Aorta (tissue), 5 donors: ENCODE results near the gene RAPSN. TPM values are rescaled to one million over a fixed set of nuclear protein-coding genes. Genes with fewer than 3 reads are reported as not detected.
"Not testable (repeated sequence)": the region's sequence is repeated elsewhere in the genome, so short reads cannot be mapped to it uniquely, and the experiment has no call there.

Experiments
- ATAC-seq: fragments of 200-7000 bp; cut with Tn5 transposase; one replicate; pipeline ENCODE4 v1.9.1; 2022; ENCODE audit warnings: moderate library complexity; ENCODE audit not compliant: low FRiP score
- DNase-seq, 2 donors: peaks; one replicate each; pipeline ENCODE4 v3.0.0-alpha.2; 2020
- H3K27ac ChIP-seq, 2 donors: one replicate each; pipeline ENCODE4 v1.5.1; 2013; ENCODE audit warnings: low read length in 2 of 2, mild to moderate bottlenecking in 2 of 2, moderate library complexity in 2 of 2, control low read depth in 1 of 2, inconsistent platforms in 1 of 2, low read depth in 1 of 2
- H3K27me3 ChIP-seq, 2 donors: one replicate each; pipeline ENCODE4 v1.6.1; 2013; ENCODE audit warnings: control low read depth in 1 of 2, low read length in 1 of 2, mild to moderate bottlenecking in 1 of 2, moderate library complexity in 1 of 2; ENCODE audit not compliant: insufficient read depth in 2 of 2, control insufficient read depth in 1 of 2
- H3K36me3 ChIP-seq, 2 donors: one replicate each; pipeline ENCODE4 v1.6.1; 2013; ENCODE audit warnings: control low read depth in 1 of 2, low read length in 1 of 2, mild to moderate bottlenecking in 1 of 2; ENCODE audit not compliant: insufficient read depth in 2 of 2, control insufficient read depth in 1 of 2
- H3K4me1 ChIP-seq, 2 donors: one replicate each; pipeline ENCODE4 v1.6.1; 2013; ENCODE audit warnings: low read length in 2 of 2, control low read depth in 1 of 2, mild to moderate bottlenecking in 1 of 2, moderate library complexity in 1 of 2; ENCODE audit not compliant: insufficient read depth in 2 of 2, control insufficient read depth in 1 of 2
- H3K4me3 ChIP-seq, 2 donors: one replicate each; pipeline ENCODE4 v1.5.1; 2013; ENCODE audit warnings: low read length in 2 of 2, control low read depth in 1 of 2, mild to moderate bottlenecking in 1 of 2
- H3K9me3 ChIP-seq: one replicate; pipeline ENCODE4 v1.6.1; 2013; ENCODE audit warnings: mild to moderate bottlenecking, low read length; ENCODE audit not compliant: control insufficient read depth
- WGBS, 2 donors: extraction: QIAGEN DNeasy Blood & Tissue Kit; methylation state at CpG; one replicate each; pipeline ENCODE4 v1.1.7; 2013; 5-methylcytosine and 5-hydroxymethylcytosine counted together
- intact Hi-C, 2 donors: fragments of 100-400 bp; cut with DNase I; formaldehyde crosslinking; loops; one replicate each; pipeline versions ENCODE4 v1.14.2 to v1.15.0; 2022
- polyA plus RNA-seq, 2 donors: library from polyadenylated mRNA; stranded (reverse); fragments of 200-250 nt; gene quantifications; one replicate each; pipeline ENCODE4 v1.2.3, GENCODE V29; 2013
- total RNA-seq, 2 donors: library from RNA; stranded (reverse); fragmentation: NEBNext Ultra II Directional; extraction: Animal tissue kit (Norgen Biotek cat#: 25700); gene quantifications; one replicate each; pipeline ENCODE4 v1.2.1, GENCODE V29; 2021
- donor health status: healthy with polysubstance abuse.
- donor health status: Bipolar disorder and iron deficiency.
- donor health status: DM: no; HTN: no; CAD: no.
- donor health status: DM: no; HTN: no; CAD: no.
- donor health status: DM: yes; HTN: yes; CAD: no.

Gene RAPSN
- total and polyA plus RNA-seq, 4 donors, result 0.46 to 0.71 (median 0.66) TPM; not detected in 1

GRCh38 chr11:47454258-47454671 lies 5.3 kb upstream of the RAPSN start:
- H3K4me3 ChIP-seq, H3K36me3 ChIP-seq, H3K4me1 ChIP-seq, H3K9me3 ChIP-seq, H3K27me3 ChIP-seq, H3K27ac ChIP-seq: not testable (repeated sequence)
- DNase-seq (peak; percentile 82 to 85), ATAC-seq (peak; percentile 93)
- WGBS, 2 donors, result 4 to 10% methylated on average over 8 of the region's 8 CpGs
- intact Hi-C loops, result loop anchor here in 1 of 2 donors (1.0 kb wide), 1 partner anchor 80 kb away; no protein-coding TSS in a partner anchor

- Histone ChIP-seq H3K27me3 (no peaks in the 10 kb centered on the region), H3K27ac (no peak overlapping the region), H3K36me3 (no peaks in the 10 kb centered on the region), H3K4me3 (no peak overlapping the region), H3K9me3 (no peaks in the 10 kb centered on the region), H3K4me1 (no peaks in the 10 kb centered on the region)
- ATAC-seq (no peak), DNase-seq (no peak)
- WGBS, 2 donors, result 90 to 93% methylated on average over 8 of the region's 8 CpGs
- intact Hi-C loops, result loop anchor here in 1 of 2 donors (1.0 kb wide), 1 partner anchor 79 kb away; no protein-coding TSS in a partner anchor
Measured at GRCh38 chr11:47453365-47453764, 4.4 kb upstream of the RAPSN start.

- Histone ChIP-seq H3K9me3 (no peaks in the 10 kb centered on the region), H3K27me3 (no peaks in the 10 kb centered on the region), H3K36me3 (no peaks in the 10 kb centered on the region), H3K4me1 (no peaks in the 10 kb centered on the region), H3K27ac (no peak overlapping the region), H3K4me3 (no peak overlapping the region)
- 94 to 96% methylated on average over 4 of the region's 4 CpGs for WGBS, 2 donors
- ATAC-seq (no peak), DNase-seq (no peak)
- intact Hi-C loops, result no loop called here
Measured at GRCh38 chr11:47451990-47452389, 3.1 kb upstream of the RAPSN start.

GRCh38 chr11:47451436-47451835 lies 2.5 kb upstream of the RAPSN start:
- Histone ChIP-seq H3K27me3 (no peaks in the 10 kb centered on the region), H3K4me1 (no peaks in the 10 kb centered on the region), H3K4me3 (no peak overlapping the region), H3K36me3 (no peaks in the 10 kb centered on the region), H3K27ac (no peak overlapping the region), H3K9me3 (no peaks in the 10 kb centered on the region)
- no peak for ATAC-seq
- no peak for DNase-seq
- 82 to 86% methylated on average over 4 of the region's 4 CpGs for WGBS, 2 donors
- intact Hi-C loops, result no loop called here

- Histone ChIP-seq H3K27ac (no peak overlapping the region), H3K36me3 (no peaks in the 10 kb centered on the region), H3K27me3 (no peaks in the 10 kb centered on the region), H3K4me3 (no peak overlapping the region), H3K4me1 (no peaks in the 10 kb centered on the region), H3K9me3 (no peaks in the 10 kb centered on the region)
- ATAC-seq (no peak), DNase-seq (no peak)
- 77 to 78% methylated on average over 8 of the region's 8 CpGs for WGBS, 2 donors
- intact Hi-C loops, result no loop called here
Measured at GRCh38 chr11:47449541-47449940, 605 bp upstream of the RAPSN start.

GRCh38 chr11:47447906-47448305 lies 1.0 kb downstream of the RAPSN start:
- Histone ChIP-seq H3K27ac (no peak overlapping the region), H3K9me3 (no peaks in the 10 kb centered on the region), H3K4me1 (no peaks in the 10 kb centered on the region), H3K4me3 (no peak overlapping the region), H3K36me3 (no peaks in the 10 kb centered on the region), H3K27me3 (no peaks in the 10 kb centered on the region)
- intact Hi-C loops, result no loop called here
- WGBS, 2 donors, result 91 to 96% methylated on average over 12 of the region's 12 CpGs
- ATAC-seq (no peak), DNase-seq (no peak)

GRCh38 chr11:47446833-47447232 lies 2.1 kb downstream of the RAPSN start:
- Histone ChIP-seq H3K4me3 (no peak overlapping the region), H3K4me1 (no peaks in the 10 kb centered on the region), H3K27ac (no peak overlapping the region), H3K9me3 (no peaks in the 10 kb centered on the region), H3K27me3 (no peaks in the 10 kb centered on the region), H3K36me3 (no peaks in the 10 kb centered on the region)
- no peak for ATAC-seq
- WGBS, 2 donors, result 94 to 97% methylated on average over 9 of the region's 9 CpGs
- no peak for DNase-seq
- intact Hi-C loops, result no loop called here

- no peak for ATAC-seq
- no peaks in the 10 kb centered on the region for H3K9me3 ChIP-seq
- no peaks in the 10 kb centered on the region for H3K36me3 ChIP-seq
- no peak overlapping the region for H3K4me3 ChIP-seq
- H3K4me1 ChIP-seq, result no peaks in the 10 kb centered on the region
- intact Hi-C loops, result no loop called here
- H3K27ac ChIP-seq, result no peak overlapping the region
- WGBS, 2 donors, result 94% methylated on average over 4 of the region's 4 CpGs
- no peak for DNase-seq
- H3K27me3 ChIP-seq, result no peaks in the 10 kb centered on the region
Measured at GRCh38 chr11:47445840-47446239, 3.1 kb downstream of the RAPSN start.

- intact Hi-C loops, result no loop called here
- no peaks in the 10 kb centered on the region for H3K4me1 ChIP-seq
- WGBS, 2 donors, result 83 to 86% methylated on average over 3 of the region's 3 CpGs
- DNase-seq (no peak), ATAC-seq (no peak)
- H3K9me3 ChIP-seq, result no peaks in the 10 kb centered on the region
- H3K27me3 ChIP-seq, result no peaks in the 10 kb centered on the region
- no peak overlapping the region for H3K27ac ChIP-seq
- no peaks in the 10 kb centered on the region for H3K36me3 ChIP-seq
- H3K4me3 ChIP-seq, result no peak overlapping the region
Measured at GRCh38 chr11:47443817-47444216, 5.1 kb downstream of the RAPSN start.
